GM21390 (cell line): ENCODE measurements around the gene SPACA4.

Experiments
- ATAC-seq: cut with Tn5 transposase; IDR thresholded peaks from one replicate; pipeline ENCODE4 v1.9.1; 2021; ENCODE audit not compliant: unreplicated experiment

SPACA4 gene

GRCh38 chr19:48596679-48597465, 9.7 kb upstream of the SPACA4 start:
- ATAC-seq: no peak

DNA sequence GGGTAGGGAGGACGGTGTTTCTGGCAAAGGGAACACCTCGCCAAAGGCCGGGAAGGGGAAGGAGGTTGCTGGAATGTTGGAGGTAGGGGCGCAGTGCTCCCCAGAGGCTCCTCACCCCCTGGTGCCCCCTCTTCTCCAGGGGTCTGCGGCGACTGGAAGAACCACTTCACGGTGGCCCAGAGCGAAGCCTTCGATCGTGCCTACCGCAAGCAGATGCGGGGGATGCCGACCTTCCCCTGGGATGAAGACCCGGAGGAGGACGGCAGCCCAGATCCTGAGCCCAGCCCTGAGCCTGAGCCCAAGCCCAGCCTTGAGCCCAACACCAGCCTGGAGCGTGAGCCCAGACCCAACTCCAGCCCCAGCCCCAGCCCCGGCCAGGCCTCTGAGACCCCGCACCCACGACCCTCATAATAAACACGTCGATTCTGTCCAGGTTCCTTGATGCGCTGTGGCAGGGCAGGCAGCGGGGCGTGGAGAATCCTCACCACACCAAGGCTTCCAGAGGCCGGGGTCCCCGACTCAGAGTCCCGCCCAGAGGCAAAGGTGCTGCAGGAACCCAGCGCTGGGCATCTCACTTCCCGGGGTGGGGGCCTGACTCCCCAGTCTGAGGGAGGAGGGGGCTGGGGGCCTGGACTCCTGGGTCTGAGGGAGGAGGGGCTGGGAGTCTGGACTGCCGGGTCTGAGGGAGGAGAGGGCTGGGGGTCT, 7.4 kb upstream of the SPACA4 start:
- ATAC-seq: no peak

DNA sequence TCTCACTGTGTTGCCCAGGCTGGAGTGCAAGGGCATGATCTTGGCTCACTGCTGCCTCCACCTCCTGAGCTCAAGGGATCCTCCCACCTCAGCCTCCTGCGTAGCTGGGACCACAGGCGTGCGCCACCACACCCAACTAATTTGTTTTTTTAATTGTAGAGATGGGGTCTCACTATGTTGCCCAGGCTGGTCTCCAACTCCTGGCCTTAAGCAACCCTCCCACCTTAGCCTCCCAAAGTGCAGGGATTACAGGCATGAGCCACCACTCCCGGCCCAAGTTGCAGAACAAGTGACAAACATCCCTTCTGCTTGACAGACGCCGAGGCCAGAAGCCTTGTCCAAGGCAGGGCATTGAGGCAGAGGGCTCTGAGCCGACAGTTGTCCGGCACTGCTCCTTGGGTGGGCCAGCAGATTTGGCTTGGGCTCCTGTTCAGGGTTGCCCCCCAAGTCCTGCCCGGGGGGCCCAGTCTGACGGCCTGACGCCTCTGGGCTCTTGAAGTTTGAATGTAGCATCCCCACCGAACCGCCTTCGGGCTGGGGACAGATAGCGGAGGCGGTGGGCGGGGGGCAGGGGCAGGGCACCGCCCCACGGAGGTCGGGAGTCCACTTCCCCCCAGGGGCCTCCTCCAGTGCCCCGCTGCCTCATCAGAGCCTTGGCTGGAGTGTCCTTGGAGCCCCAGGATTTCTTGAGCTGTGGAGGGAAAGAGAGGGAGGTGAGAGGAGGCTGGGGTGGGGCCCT, 5.7 kb upstream of the SPACA4 start:
- ATAC-seq: no peak

- ATAC-seq: no peak
Measured at GRCh38 chr19:48603001-48603400, 3.5 kb upstream of the SPACA4 start.

- no peak for ATAC-seq
Measured at GRCh38 chr19:48603449-48603848, 3.1 kb upstream of the SPACA4 start.

- ATAC-seq: no peak
Measured at GRCh38 chr19:48603850-48604249, 2.7 kb upstream of the SPACA4 start.

DNA sequence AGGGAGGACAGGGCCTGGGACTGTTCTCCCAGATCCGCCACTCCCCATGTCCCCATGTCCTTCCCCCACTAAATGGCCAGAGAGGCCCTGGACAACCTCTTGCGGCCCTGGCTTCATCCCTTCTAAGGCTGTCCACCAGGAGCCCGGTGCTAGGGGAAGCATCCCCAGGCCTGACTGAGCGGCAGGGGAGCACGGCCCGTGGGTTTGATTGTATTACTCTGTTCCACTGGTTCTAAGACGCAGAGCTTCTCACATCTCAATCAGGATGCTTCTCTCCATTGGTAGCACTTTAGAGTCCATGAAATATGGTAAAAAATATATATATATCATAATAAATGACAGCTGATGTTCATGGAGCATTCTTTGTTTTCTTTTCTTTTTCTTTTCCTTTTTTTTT, 815 bp downstream of the SPACA4 start:
- no peak for ATAC-seq

- ATAC-seq: no peak
Measured at GRCh38 chr19:48608798-48609263, 2.3 kb downstream of the SPACA4 start.

DNA sequence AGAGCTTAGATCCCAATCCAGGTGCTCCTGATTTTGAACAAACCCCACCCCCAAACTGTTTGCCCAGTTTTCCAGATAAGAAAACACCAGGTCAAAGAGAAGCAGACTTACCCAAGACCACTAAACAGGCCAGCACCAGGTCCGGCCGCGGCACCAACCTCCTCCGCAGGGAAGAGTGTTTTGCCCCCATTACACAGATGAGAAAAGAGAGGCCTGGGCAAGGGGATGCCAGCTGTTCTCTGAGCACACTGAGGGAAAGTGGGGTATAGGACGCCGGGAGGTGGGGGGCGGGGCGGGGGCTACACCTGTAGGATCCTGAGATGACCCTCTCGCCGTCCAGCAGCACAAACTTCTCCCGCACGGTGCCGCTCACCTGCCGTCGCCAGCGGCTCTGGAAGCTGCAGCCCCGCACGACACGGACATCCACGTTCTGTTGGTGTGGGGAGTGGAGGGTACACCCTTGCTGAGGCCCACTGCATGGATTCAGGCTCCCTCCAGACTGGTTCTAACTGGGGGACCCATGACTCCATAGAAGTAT, 3.1 kb downstream of the SPACA4 start:
- no peak for ATAC-seq

DNA sequence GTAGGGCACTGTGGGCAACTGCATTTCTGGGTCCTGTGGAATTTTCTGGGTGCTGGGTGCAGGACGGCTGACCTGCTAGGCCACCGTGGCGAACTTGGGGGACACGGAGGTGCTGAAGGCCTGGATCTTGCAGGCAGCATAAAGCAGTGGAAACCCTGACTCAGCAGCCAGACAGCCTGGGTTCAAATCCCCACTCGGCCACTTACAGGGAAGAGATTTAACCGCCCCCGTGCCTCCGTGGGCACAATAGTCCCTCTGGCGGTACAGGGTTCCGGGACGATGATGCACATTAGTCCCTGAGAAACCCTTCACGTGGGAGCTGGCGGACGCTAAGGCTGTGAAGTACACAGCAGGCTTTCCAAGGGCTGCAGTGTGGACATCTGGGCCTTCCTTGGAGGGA, 5.3 kb downstream of the SPACA4 start:
- no peak for ATAC-seq

DNA sequence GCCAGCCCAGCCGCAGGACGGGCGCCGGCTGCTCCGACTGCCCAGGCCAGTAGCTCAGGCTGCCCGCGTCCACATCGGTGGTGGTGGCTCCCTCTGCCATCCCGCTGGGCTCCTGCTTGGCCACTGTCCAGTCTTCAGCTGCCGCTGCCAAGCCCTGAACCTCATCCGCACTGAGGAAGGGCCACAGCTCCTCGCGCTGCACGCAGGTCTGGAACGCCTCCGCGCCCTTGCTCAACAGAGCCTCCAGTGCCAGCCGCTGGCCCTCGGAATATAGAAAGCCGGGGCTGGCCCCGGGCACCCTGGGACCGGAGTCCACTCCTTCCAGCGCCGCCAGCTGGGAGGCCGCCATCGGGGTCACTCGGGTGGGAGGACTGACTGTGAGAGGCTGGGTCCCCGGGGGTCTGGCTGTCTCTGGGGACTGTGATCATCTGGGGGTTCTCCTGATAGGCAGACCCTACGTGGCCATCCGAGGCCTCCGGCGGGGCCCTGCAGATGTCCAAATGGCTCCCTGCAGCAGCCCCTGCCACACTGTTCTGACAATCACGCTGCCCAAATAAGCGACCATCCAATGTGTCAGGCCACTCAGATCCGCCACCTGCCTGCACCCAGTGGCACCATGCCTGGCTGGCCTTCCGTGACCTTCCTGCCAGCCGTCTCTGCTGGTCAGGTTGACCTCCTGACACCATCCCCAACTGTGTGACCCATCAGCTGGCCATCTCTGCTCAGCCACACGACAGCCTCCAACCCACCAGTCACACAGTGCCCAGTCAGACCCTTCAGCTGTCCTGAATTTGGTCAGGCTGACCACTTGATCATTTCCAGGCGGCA, 6.7 kb downstream of the SPACA4 start:
- no peak for ATAC-seq

DNA sequence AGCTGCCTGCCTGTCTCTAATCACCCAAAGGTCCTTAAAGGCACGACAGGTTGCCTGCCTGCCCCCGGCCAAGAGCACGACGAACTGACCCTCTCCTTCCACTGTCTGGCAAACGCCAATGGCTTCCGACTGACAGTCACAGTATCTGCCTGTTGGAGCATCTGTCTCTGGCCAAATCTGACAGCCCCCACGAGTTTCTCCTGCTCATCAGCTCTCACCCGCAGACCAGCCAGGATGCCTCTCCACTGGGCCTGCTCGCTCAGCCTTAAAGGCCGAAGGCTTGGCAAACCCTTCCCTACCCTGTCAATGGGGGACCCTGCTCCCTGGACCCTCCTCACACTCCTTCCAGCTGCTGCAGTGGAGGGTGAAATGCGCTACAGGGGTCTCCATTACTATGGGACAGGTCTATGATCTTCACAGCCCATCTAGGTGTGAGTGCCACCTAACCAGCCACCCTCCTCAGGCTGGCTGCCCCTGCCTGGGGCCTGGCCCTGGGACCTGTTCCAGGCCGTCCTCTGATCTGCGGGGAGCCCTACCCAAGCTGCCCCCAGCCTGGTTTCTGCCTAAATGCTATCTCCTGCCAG, 7.4 kb downstream of the SPACA4 start:
- ATAC-seq: no peak

DNA sequence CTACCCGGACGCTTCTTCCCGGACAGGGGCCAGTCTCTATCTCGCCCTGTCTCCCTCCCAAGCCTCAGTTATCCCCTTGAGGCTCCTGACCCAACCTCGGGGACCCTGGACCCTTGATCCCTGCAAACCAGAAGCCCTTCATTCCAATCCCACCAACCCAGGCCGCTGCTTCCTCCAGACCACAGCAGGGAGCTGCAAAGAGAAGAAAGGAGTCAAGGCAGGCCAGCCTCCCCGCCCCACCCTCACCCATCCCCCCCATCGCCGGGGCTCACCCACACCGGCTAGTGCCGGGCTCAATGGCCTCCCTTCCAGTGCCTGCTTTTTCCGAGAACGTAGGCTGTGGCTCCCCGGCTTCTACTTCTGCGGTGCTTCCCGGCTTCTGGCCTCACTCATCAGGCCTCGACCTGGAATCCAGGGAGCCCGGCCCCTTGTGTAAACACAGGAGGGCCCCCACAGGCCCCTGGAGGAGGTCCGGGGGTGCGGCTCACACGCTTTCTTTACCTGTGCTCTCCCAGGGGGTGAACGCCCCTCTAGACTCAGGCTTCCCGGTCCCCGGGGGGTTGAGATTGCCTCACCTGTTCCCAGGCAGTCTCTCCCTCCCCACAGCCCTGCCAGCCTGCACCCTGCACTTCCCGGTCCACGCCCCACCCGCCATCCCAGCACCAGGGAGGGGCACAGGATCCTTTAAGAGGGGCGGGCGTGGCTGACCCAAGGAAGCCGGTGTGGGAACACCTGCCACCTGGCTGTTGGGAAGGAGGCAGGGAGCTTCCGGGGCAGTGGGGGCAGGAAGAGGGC, 8.1 kb downstream of the SPACA4 start, which contains the start of gene FAM83E:
TSS of gene FAM83E (minus strand) at position 641 of the 795 bp plus-strand sequence. CDS start 1,704 bp downstream, outside the sequence.
- ATAC-seq: no peak

DNA sequence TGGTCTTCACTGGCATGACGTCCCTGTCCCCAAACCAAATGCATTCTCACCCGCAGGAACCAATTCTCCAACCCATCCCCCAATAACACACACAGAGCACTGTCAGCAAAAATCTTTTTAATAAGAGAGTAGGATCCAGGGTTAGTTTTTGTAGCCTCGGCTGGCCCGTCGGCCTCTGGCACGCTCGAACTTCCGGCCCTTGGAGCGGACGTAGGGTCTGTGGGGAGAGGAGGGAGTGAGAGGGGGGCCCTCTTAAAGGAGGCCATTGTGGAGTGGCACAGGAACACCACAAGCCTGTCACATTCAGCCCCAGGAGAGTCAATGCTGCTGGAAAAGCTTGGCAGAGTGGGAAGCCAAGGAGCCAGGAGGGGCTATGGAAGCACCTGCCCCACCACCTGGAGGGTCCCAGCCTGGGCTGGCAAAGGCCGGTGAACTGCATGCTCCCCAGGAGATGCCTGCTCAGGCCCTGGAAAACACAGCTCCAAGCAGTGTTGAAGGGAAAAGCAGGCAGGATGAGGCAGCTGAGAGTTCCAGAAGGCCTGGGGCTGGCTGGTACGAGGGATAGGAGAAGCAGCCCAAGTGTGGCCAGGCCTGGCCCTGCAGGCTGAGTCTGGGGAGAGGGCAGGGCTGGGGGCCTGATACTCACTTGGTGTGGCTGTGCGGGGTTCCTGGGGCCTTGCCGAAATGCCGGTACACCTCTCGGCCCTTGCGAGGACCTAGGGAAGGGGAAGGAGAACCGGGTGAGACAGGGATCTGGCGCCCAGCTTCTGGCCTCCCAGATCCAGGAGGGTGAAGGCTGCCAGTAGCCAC, 8.9 kb downstream of the SPACA4 start:
- ATAC-seq: no peak

DNA sequence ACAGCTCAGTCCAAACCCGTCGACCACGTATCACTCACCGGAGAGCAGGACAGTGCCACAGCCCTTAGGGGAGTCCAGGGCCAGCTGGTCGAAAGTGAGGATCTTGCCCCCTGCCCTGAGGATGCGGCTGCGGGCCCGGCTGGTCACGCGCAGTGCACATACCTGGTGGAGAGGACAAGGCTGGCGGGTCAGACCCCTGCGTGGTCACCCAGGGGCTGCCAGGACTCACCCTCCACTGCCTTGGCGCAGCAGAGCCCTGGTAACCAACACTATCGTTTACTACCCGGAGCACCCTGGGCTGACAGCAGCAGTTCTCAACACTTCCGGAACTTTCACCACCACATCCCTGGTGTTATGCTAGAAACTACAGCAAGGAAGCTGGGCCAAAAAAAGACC, 9.5 kb downstream of the SPACA4 start:
- no peak for ATAC-seq

DNA sequence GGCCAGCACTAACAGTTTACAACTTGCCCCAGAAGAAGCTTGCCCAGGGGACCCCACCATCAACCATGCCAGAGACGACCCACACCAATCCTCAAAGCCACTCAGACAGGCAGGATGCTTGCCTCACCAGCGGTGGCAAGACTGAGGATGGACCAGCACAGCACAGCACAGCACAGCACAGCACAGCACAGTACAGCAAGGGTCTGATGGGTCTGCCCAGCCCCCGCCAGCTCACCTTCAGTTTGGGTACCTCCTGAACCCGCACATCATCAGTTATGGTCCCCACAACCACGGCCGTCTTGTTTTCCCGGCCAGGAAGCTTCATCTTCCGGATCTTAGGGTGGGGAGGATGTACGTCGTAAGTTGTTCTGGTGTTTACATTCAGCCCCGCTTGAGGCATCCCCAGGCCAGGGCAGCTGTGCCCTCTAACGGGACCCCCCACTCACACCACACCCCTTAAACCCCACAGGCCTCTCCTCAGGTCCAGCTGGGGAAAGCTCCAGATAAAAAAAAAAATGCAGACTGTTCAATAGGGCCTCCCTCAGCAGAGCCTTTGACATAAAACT, 10.0 kb downstream of the SPACA4 start:
- no peak for ATAC-seq

GRCh38 chr19:48617146-48617937, 10.8 kb downstream of the SPACA4 start:
- ATAC-seq: no peak
